ENCODE data around the gene KIF26B. TPM values are rescaled to one million over a fixed set of nuclear protein-coding genes. Genes with fewer than 3 reads are reported as not detected.

Gene KIF26B
- total RNA-seq, 1 experiment from 2014 or later = 0.04 TPM

DNA sequence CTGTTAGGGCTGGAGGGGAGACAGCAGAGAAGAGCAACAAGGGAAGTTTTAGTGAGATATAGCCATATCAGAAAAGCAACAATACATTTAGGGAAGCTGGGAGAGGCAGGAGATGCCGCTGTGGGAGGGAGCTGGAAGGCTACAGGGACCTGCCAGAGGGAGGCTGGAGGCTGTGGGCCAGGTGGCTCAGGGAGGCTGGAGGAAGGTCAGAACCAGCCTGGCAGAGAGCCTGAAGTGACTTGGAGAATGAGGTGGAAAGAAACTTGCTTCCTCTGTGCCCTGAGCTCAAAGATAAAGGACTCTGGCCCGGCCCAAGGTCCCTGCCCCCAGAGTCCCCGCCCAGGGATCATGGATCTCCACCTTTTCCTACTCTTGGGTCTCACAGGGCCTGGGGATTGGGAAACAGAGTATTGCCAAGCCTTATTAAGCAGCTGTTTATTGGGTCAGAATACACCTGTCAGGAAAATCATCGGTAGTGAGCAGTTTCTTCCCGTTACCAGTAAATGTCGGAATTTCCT, 85.9 kb downstream of the KIF26B start:
- Histone ChIP-seq H3K4me3 (ENCODE audit: low read length) (no peak overlapping the region), H3K9me2 (replicated peaks; ENCODE audit: low read length) (no peaks in the 10 kb centered on the region), H3K27me3 (ENCODE audit: low read length) (peaks cover 89% of the 10 kb centered on the region), H3K9me3 (ENCODE audit: low read length) (no peaks in the 10 kb centered on the region), H3F3A (ENCODE audit: low read length, unreplicated experiment) (no peaks in the 10 kb centered on the region), H3K4me1 (ENCODE audit: insufficient read depth, low read length) (no peaks in the 10 kb centered on the region), H2AFZ (ENCODE audit: low read length) (no peak overlapping the region), H3K27ac (ENCODE audit: low read length) (no peak overlapping the region), H3K36me3 (ENCODE audit: low read depth, low read length) (no peaks in the 10 kb centered on the region), H3K79me2 (ENCODE audit: low read length) (no peaks in the 10 kb centered on the region), H3K4me2 (ENCODE audit: low read length) (no peak overlapping the region), H4K20me1 (ENCODE audit: low read length) (no peaks in the 10 kb centered on the region), H3K9ac (ENCODE audit: low read length) (no peak overlapping the region)
- no TSS peak for BruUV-seq (replicated peaks)
- intact Hi-C loops (cut with micrococcal nuclease) = no loop called here
- ChIA-PET CTCF (no interaction called here), POLR2A (ENCODE audit: unreplicated experiment) (interaction anchor here (0.5 kb wide), 1 partner anchor 641 kb away, joined by 4 read pairs; no protein-coding TSS in a partner anchor)
- TF ChIP-seq, protein P1, sequence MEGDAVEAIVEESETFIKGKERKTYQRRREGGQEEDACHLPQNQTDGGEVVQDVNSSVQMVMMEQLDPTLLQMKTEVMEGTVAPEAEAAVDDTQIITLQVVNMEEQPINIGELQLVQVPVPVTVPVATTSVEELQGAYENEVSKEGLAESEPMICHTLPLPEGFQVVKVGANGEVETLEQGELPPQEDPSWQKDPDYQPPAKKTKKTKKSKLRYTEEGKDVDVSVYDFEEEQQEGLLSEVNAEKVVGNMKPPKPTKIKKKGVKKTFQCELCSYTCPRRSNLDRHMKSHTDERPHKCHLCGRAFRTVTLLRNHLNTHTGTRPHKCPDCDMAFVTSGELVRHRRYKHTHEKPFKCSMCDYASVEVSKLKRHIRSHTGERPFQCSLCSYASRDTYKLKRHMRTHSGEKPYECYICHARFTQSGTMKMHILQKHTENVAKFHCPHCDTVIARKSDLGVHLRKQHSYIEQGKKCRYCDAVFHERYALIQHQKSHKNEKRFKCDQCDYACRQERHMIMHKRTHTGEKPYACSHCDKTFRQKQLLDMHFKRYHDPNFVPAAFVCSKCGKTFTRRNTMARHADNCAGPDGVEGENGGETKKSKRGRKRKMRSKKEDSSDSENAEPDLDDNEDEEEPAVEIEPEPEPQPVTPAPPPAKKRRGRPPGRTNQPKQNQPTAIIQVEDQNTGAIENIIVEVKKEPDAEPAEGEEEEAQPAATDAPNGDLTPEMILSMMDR (conservative IDR thresholded peaks at IDR 0.05; ENCODE audit: low read depth, low read length) = no peak
- TF ChIP-seq EZH2phosphoT487 (IDR thresholded peaks at IDR 0.05; ENCODE audit: borderline replicate concordance, low read length) (no peak), EZH2 (IDR thresholded peaks at IDR 0.05; ENCODE audit: low read length, unreplicated experiment) (no peak)
- ATAC-seq (no peak), DNase-seq (no peak)

DNA sequence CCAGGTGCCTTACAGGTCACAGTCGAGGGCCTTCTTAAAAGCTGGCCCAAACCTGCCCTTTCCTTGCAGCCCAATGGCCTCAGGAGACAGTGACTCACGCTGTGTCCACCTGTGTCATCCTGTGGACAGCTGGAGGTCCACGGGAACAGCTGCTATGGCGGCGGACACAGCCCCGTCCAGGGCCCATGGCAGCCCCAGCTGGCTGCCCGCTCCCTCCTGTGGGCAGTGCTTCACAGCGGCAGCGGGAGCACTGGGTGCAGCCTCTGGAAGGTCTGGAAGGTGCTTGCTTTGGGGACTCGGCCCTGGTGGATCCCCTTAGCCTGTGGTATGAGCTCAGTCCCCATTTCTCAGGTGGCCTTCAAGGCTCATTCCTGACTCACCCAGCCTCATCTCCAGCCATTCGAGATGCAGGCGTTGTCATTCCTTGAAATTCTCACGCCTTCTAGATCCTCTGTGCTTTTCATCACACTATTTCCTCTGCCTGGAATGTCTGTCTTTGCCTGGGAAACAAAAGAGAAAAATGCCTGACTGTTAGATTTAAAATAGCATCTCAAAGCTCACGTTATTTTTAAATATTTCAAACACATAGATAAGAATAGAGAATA, 86.8 kb downstream of the KIF26B start:
- Histone ChIP-seq H3K36me3 (ENCODE audit: low read depth, low read length) (no peaks in the 10 kb centered on the region), H2AFZ (ENCODE audit: low read length) (no peak overlapping the region), H3K9me2 (replicated peaks; ENCODE audit: low read length) (no peaks in the 10 kb centered on the region), H4K20me1 (ENCODE audit: low read length) (no peaks in the 10 kb centered on the region), H3K27me3 (ENCODE audit: low read length) (peaks cover 87% of the 10 kb centered on the region), H3K4me1 (ENCODE audit: insufficient read depth, low read length) (no peaks in the 10 kb centered on the region), H3K27ac (ENCODE audit: low read length) (no peak overlapping the region), H3F3A (ENCODE audit: low read length, unreplicated experiment) (no peaks in the 10 kb centered on the region), H3K4me2 (ENCODE audit: low read length) (no peak overlapping the region), H3K9ac (ENCODE audit: low read length) (no peak overlapping the region), H3K4me3 (ENCODE audit: low read length) (no peak overlapping the region), H3K9me3 (ENCODE audit: low read length) (no peaks in the 10 kb centered on the region), H3K79me2 (ENCODE audit: low read length) (no peaks in the 10 kb centered on the region)
- no peak for ATAC-seq
- DNase-seq = no peak
- CTCF ChIA-PET = no interaction called here
- TF ChIP-seq EZH2 (IDR thresholded peaks at IDR 0.05; ENCODE audit: low read length, unreplicated experiment) (no peak), EZH2phosphoT487 (IDR thresholded peaks at IDR 0.05; ENCODE audit: borderline replicate concordance, low read length) (no peak)
- TF ChIP-seq, protein P1 (conservative IDR thresholded peaks at IDR 0.05; ENCODE audit: low read depth, low read length) = no peak
- no TSS peak for BruUV-seq (replicated peaks)
- POLR2A ChIA-PET (ENCODE audit: unreplicated experiment) = interaction anchor here (0.7 kb wide), 1 partner anchor 38 kb away, joined by 3 read pairs; no protein-coding TSS in a partner anchor
- intact Hi-C loops (cut with micrococcal nuclease) = no loop called here

DNA sequence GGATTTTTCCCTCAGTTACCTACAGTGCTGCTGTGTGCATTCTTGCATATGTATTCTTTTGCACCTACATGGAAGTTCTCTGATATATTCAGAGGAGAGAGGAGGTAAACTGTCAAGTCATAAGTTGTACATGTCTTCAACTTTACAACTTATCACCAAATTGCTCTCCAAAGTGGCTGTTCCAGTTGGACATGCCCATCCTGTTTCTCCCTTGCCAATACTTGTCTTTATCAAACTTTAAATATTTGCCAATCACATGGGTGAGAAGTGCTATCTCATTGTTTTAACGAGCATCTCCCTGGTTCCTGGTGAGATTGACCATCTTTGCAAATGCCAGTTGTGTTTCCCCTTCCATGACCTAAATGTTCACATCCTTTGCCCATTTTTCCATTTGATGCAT, 88.2 kb downstream of the KIF26B start:
- peaks cover 84% of the 10 kb centered on the region for H3K27me3 ChIP-seq (ENCODE audit: low read length)
- no peaks in the 10 kb centered on the region for H3K9me2 ChIP-seq (replicated peaks; ENCODE audit: low read length)
- no peak overlapping the region for H3K27ac ChIP-seq (ENCODE audit: low read length)
- ChIA-PET POLR2A (ENCODE audit: unreplicated experiment) (no interaction called here), CTCF (no interaction called here)
- no peaks in the 10 kb centered on the region for H3K4me1 ChIP-seq (ENCODE audit: insufficient read depth, low read length)
- no peak overlapping the region for H3K9ac ChIP-seq (ENCODE audit: low read length)
- H3K4me2 ChIP-seq (ENCODE audit: low read length) = no peak overlapping the region
- intact Hi-C loops (cut with micrococcal nuclease) = no loop called here
- no peaks in the 10 kb centered on the region for H3F3A ChIP-seq (ENCODE audit: low read length, unreplicated experiment)
- no peak for ATAC-seq
- TF ChIP-seq EZH2 (IDR thresholded peaks at IDR 0.05; ENCODE audit: low read length, unreplicated experiment) = no peak
- no peak for TF ChIP-seq EZH2phosphoT487 (IDR thresholded peaks at IDR 0.05; ENCODE audit: borderline replicate concordance, low read length)
- TF ChIP-seq, protein P1 (conservative IDR thresholded peaks at IDR 0.05; ENCODE audit: low read depth, low read length) = no peak
- H3K79me2 ChIP-seq (ENCODE audit: low read length) = no peaks in the 10 kb centered on the region
- DNase-seq = no peak
- no peak overlapping the region for H3K4me3 ChIP-seq (ENCODE audit: low read length)
- no peaks in the 10 kb centered on the region for H3K9me3 ChIP-seq (ENCODE audit: low read length)
- BruUV-seq (replicated peaks) = no TSS peak
- H4K20me1 ChIP-seq (ENCODE audit: low read length) = no peaks in the 10 kb centered on the region
- no peak overlapping the region for H2AFZ ChIP-seq (ENCODE audit: low read length)
- no peaks in the 10 kb centered on the region for H3K36me3 ChIP-seq (ENCODE audit: low read depth, low read length)
